ENCODE data around the gene SEL1L3. TPM values are rescaled to one million over a fixed set of nuclear protein-coding genes. Genes with fewer than 3 reads are reported as not detected.

SEL1L3 gene
- total and polyA plus RNA-seq, 9 of the 15 experiments (the other 6 are each of a cell fraction or from before 2014, with no cell fraction given), result 10.0 to 44.3 (median 21.6) TPM

DNA sequence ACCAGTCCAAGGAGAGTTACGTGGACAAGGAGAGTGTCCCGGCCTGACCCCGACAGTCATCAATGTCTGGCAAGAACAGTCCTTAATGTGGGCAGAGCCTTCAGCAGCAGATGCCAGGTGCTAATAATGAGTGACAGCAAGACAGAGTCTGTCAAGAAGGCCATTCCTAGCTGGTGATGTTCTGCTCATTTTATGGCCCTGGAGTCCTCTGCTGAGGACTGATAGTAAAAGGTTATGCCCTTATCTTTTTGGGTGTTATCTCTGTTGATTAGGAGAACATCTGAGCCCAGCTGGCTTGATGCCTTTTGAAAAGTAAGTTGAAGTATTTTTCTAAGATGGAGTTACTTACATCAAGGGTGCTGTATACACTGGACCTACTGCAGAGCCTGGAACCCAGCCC is 139.8 kb downstream of the SEL1L3 start (continued):
- TF ChIP-seq, protein P1, sequence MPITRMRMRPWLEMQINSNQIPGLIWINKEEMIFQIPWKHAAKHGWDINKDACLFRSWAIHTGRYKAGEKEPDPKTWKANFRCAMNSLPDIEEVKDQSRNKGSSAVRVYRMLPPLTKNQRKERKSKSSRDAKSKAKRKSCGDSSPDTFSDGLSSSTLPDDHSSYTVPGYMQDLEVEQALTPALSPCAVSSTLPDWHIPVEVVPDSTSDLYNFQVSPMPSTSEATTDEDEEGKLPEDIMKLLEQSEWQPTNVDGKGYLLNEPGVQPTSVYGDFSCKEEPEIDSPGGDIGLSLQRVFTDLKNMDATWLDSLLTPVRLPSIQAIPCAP (CRISPR knock-in tag; IDR thresholded peaks at IDR 0.05; ENCODE audit: borderline replicate concordance), result no peak
- TF ChIP-seq SETDB1 (IDR thresholded peaks at IDR 0.05; ENCODE audit: low read length), result no peak
- TF ChIP-seq, protein P2, sequence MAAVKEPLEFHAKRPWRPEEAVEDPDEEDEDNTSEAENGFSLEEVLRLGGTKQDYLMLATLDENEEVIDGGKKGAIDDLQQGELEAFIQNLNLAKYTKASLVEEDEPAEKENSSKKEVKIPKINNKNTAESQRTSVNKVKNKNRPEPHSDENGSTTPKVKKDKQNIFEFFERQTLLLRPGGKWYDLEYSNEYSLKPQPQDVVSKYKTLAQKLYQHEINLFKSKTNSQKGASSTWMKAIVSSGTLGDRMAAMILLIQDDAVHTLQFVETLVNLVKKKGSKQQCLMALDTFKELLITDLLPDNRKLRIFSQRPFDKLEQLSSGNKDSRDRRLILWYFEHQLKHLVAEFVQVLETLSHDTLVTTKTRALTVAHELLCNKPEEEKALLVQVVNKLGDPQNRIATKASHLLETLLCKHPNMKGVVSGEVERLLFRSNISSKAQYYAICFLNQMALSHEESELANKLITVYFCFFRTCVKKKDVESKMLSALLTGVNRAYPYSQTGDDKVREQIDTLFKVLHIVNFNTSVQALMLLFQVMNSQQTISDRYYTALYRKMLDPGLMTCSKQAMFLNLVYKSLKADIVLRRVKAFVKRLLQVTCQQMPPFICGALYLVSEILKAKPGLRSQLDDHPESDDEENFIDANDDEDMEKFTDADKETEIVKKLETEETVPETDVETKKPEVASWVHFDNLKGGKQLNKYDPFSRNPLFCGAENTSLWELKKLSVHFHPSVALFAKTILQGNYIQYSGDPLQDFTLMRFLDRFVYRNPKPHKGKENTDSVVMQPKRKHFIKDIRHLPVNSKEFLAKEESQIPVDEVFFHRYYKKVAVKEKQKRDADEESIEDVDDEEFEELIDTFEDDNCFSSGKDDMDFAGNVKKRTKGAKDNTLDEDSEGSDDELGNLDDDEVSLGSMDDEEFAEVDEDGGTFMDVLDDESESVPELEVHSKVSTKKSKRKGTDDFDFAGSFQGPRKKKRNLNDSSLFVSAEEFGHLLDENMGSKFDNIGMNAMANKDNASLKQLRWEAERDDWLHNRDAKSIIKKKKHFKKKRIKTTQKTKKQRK (IDR thresholded peaks at IDR 0.05; ENCODE audit: borderline replicate concordance, low read depth, low read length), result no peak
- TF ChIP-seq, protein P3, sequence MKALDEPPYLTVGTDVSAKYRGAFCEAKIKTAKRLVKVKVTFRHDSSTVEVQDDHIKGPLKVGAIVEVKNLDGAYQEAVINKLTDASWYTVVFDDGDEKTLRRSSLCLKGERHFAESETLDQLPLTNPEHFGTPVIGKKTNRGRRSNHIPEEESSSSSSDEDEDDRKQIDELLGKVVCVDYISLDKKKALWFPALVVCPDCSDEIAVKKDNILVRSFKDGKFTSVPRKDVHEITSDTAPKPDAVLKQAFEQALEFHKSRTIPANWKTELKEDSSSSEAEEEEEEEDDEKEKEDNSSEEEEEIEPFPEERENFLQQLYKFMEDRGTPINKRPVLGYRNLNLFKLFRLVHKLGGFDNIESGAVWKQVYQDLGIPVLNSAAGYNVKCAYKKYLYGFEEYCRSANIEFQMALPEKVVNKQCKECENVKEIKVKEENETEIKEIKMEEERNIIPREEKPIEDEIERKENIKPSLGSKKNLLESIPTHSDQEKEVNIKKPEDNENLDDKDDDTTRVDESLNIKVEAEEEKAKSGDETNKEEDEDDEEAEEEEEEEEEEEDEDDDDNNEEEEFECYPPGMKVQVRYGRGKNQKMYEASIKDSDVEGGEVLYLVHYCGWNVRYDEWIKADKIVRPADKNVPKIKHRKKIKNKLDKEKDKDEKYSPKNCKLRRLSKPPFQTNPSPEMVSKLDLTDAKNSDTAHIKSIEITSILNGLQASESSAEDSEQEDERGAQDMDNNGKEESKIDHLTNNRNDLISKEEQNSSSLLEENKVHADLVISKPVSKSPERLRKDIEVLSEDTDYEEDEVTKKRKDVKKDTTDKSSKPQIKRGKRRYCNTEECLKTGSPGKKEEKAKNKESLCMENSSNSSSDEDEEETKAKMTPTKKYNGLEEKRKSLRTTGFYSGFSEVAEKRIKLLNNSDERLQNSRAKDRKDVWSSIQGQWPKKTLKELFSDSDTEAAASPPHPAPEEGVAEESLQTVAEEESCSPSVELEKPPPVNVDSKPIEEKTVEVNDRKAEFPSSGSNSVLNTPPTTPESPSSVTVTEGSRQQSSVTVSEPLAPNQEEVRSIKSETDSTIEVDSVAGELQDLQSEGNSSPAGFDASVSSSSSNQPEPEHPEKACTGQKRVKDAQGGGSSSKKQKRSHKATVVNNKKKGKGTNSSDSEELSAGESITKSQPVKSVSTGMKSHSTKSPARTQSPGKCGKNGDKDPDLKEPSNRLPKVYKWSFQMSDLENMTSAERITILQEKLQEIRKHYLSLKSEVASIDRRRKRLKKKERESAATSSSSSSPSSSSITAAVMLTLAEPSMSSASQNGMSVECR (CRISPR knock-in tag; IDR thresholded peaks at IDR 0.05), result no peak
- TF ChIP-seq ZNF165 (CRISPR knock-in tag; IDR thresholded peaks at IDR 0.05; ENCODE audit: borderline replicate concordance), result no peak
- TF ChIP-seq LCOR (CRISPR knock-in tag; IDR thresholded peaks at IDR 0.05), result no peak
- no peak for TF ChIP-seq LARP7 (IDR thresholded peaks at IDR 0.05)
- TF ChIP-seq SIRT6 (IDR thresholded peaks at IDR 0.05; ENCODE audit: low read depth, low read length), result no peak
- TF ChIP-seq, protein P4, sequence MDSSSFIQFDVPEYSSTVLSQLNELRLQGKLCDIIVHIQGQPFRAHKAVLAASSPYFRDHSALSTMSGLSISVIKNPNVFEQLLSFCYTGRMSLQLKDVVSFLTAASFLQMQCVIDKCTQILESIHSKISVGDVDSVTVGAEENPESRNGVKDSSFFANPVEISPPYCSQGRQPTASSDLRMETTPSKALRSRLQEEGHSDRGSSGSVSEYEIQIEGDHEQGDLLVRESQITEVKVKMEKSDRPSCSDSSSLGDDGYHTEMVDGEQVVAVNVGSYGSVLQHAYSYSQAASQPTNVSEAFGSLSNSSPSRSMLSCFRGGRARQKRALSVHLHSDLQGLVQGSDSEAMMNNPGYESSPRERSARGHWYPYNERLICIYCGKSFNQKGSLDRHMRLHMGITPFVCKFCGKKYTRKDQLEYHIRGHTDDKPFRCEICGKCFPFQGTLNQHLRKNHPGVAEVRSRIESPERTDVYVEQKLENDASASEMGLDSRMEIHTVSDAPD (CRISPR knock-in tag; IDR thresholded peaks at IDR 0.05), result no peak
- no peak for TF ChIP-seq POLR2AphosphoS2 (IDR thresholded peaks at IDR 0.05; ENCODE audit: low read length)
- no peak for TF ChIP-seq ZNF431 (CRISPR knock-in tag; IDR thresholded peaks at IDR 0.05)
- TF ChIP-seq NR3C1 (CRISPR knock-in tag; IDR thresholded peaks at IDR 0.05), result no peak
- no peak for TF ChIP-seq ZNF140 (CRISPR knock-in tag; IDR thresholded peaks at IDR 0.05)
- TF ChIP-seq BMI1 (IDR thresholded peaks at IDR 0.05; ENCODE audit: low read length), result no peak
- TF ChIP-seq ZNF239 (CRISPR knock-in tag; IDR thresholded peaks at IDR 0.05), result no peak
